GM12874 (cell line): Measurements from ENCODE around the gene CASKIN2.

ENCODE experiments used
- TF ChIP-seq, protein P1 (sequence below): IDR thresholded peaks from 2 replicates; pipeline ENCODE4 v1.5.1; 2011; ENCODE audit warnings: low read depth, mild to moderate bottlenecking, control low read depth, low read length, moderate library complexity; ENCODE audit not compliant: insufficient read depth

CASKIN2 gene

DNA sequence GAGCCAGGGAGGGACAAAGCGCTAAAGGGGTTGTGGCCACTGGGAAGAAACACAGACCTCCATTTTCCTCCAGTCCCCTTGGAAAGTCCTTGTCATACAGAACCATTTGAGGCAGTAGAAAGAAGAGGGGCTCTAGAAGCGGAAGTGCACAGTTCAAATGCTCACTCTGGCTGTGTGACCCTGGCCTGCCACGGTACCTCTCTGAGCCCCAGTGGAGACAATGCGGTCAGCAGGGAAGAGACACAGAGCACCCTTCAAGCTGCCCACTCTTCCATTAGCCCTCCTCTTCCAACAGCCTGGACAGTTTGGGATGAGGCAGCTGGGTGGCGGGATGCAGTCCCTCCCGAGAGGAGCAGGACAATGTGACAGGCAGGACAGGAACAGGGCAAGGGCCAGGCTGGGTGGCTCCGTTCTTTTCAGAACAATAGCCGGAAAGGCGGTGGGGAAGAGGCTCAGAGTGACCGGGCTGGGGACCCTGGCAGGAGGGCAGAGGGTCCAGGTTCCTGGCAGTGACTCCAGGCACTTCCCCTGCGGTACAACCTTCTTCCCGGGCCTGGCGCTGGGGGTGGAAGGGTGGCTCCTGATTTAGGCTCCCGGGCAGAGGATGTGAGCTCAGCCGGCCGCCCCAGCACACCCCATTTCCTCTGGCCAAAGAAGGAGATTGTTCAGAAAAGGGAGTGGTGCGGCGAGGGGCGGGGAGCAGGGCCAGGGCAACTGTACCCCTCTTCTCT lies 5.6 kb downstream of the CASKIN2 start:
- TF ChIP-seq, protein P1, sequence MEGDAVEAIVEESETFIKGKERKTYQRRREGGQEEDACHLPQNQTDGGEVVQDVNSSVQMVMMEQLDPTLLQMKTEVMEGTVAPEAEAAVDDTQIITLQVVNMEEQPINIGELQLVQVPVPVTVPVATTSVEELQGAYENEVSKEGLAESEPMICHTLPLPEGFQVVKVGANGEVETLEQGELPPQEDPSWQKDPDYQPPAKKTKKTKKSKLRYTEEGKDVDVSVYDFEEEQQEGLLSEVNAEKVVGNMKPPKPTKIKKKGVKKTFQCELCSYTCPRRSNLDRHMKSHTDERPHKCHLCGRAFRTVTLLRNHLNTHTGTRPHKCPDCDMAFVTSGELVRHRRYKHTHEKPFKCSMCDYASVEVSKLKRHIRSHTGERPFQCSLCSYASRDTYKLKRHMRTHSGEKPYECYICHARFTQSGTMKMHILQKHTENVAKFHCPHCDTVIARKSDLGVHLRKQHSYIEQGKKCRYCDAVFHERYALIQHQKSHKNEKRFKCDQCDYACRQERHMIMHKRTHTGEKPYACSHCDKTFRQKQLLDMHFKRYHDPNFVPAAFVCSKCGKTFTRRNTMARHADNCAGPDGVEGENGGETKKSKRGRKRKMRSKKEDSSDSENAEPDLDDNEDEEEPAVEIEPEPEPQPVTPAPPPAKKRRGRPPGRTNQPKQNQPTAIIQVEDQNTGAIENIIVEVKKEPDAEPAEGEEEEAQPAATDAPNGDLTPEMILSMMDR = no peak

DNA sequence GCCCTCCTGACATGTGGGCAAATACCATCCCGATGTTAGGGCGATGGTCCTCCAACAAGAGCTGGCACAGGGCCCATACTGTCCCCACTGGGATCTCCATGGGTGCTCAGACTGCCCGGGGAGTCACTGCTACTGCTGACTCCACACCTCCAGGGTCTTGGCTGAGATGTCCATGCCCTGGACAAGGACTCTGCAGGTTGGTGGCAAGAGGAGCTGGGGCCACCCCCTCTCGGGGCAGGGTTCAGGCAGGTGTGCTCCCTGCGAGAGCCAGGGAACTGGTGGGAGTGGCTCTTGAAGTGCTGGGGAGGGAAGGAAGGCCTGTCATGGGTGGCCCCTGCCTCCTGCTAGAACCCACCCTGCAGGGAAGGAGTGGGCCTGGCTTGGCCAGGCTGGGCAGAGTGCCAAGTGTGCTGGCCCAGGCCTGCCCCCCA lies 6.4 kb downstream of the CASKIN2 start:
- TF ChIP-seq, protein P1 = no peak

DNA sequence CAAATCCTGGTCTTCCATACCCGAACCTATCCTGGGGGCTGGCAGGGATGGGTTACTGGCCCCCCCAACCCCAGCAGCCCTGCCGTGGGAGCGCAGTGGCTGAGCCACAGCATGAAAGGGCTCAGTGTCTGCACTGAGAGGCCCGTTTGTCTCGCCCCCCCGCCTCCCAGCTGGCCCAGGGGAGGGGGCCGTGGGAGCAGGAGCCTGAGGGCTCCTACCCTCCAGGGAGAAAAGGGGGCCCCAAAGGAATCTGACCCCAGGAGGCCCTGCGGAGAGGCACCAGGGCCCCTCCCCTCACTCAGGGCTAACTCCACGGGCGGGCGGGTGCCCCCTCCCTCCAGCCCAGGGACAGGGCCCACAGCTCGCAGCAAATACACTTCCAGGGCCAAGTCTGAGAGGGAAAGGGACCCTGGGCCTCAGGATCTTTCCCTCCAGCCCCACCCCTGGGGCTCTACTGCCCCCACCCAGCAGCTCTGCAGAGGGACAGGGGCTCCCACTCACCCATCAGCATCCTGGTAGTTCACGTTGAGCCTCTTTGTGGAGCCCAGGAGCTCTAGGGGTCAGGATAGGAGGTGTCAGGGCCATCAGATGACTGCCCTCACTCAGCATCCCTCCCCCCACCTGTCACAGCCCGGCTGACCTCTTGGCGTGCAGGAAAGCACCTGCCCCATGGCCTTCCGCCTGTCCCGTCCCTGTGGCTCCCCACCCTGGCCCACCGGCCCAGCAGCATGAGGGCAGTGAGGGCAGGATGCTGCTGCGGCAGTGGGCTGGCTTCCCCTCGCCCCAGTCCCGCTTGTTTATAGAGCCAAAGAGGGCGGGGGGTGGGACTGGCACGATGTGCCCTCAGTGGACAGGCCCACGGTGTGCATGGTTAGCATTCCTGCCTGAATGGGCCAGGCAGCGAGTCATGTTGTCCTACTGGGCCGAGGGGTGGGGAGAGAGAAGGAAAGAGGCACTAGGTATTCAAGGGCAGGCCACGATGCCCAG lies 7.3 kb downstream of the CASKIN2 start:
- TF ChIP-seq, protein P1 = no peak

DNA sequence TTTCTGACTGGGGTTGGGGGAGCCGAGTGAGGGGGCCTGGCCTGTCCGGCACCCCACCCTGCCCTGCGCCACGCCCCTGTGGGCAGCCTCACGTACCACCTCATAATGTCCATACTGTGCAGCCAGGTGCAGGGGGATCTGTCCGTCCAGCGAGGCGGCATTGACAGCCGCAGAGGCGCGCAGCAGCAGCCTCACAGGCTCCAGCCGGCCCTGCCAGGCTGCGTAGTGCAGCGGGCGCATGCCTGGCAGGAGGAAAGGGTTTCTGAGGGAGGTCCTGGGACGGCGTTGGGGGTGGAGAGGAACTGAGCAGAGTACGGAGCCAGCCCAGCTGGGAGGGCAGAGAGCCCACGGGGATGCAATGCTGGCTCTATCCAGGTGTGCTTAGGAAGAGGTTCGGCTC lies 8.4 kb downstream of the CASKIN2 start:
- TF ChIP-seq, protein P1 = no peak

DNA sequence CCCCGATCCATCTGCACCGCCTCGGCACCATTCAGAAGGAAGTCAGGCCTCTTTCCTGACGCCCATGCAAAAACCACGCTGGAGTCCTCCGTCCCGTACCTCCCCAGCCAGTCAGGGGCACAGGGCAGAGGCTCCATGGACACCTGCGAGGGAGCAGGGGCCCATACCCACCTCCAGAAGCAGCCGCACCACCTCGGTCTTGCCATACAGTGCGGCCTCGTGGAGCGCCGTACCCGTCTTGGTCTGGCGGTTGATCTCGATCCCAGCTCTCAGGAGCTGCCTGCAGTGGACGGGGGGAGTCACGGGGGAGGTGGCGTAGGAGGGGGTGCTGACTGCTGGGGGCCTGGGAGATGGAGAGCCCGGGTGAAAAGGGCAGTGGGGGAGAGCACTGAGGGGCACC lies 9.2 kb downstream of the CASKIN2 start:
- TF ChIP-seq, protein P1 = no peak

DNA sequence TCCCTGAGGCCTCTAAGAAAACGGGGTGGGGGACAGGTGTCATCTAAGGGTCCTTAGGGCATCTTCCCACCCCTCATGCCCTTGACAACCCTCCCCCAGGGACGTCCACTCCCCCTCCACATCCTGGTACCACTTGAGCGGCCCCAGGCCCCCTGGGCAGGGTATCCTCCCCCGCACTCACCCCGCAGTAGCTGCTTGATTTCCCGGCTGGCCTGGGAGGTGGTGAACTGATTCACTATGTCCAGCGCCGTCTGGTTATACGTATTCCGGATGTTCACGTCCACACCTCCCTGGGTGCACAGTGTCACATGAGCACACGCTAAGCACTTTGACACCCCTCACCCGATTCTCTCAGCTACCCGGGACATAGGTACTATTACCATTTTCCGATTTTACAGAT lies 9.7 kb downstream of the CASKIN2 start:
- TF ChIP-seq, protein P1 = no peak

DNA sequence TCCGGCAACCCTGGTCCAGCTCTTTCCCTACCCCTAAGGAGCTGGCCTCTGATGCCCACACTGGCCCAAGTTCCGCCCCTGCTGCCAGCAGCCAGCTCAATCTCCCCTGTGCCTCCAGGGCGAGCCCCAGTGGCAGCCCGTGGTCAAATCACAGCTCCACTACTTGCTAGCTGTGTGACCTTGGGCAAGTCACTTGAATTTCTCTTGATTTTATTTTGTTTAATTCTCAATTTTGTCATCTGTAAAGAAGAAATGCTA lies 10.3 kb downstream of the CASKIN2 start:
- TF ChIP-seq, protein P1 = no peak
